Measurements from ENCODE around the gene VASP.

The VASP gene

DNA sequence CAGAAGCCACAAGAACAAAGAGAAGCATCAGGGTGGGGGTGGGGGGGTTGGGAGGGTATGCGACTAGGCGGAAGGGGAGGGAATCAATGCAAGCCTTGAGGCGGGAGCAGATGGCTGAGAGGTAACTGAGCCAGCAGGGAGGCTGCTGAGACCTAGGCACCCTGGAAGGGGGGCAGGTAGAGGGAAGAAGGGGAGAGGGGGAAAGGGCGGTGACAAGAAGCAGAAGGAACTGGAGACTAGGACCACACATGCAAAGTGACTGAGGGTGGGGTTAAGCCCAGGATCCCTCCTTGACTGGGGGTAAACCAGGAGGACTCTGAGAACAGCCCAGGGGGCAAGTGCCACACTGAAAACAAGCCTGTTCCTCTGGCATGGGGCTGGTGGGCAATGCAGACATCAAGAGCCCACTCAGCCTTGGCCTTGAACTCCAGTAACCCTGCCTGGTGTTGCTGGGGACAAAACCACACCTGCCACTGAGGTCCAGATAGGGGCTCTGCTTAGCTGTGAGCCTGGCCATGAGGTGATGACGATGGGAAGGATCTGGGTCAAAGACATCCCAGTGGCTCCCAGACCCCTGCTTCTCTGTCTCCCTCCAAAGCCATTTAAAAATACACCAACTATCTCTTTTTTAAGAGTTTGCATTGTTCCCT lies 57.0 kb downstream of the VASP start:
- DNase-seq: no peak

DNA sequence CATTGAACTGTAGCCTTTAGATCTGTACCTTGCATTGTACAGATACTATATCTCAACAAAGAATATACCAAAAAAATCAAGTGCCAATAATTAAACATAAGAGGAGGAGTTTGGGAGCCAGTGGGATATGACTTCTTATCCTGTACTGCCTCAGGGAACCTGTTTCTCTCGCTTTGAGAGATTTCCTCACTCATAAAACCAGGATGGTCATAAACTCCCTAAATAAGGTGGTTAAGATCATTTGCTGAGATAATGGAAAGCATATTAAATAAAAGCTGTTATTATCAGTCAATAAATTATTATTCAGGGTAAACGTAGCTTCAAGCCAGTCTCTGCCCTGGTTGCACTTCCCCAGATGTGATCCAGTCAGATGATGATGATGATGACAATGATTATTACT lies 60.3 kb downstream of the VASP start:
- DNase-seq: no peak

DNA sequence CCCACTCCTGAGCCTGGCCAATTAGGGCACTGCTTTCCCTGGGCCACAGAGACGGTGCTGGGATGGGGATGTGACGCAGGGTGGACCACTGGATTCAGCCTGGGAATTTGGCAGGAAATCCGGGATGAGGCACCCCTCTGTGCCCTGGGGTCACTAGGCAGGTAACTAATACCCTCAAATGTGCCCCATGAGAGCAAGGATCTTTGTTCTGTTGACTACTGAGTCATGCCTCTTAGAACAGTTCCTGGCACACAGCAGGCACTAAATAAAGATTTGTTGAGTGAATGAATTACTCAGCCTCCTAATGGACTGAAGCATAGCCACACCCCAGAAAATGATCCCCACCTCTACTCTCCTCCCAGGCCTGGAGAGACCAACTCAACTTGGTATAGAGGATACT lies 61.5 kb downstream of the VASP start:
- no peak for DNase-seq

DNA sequence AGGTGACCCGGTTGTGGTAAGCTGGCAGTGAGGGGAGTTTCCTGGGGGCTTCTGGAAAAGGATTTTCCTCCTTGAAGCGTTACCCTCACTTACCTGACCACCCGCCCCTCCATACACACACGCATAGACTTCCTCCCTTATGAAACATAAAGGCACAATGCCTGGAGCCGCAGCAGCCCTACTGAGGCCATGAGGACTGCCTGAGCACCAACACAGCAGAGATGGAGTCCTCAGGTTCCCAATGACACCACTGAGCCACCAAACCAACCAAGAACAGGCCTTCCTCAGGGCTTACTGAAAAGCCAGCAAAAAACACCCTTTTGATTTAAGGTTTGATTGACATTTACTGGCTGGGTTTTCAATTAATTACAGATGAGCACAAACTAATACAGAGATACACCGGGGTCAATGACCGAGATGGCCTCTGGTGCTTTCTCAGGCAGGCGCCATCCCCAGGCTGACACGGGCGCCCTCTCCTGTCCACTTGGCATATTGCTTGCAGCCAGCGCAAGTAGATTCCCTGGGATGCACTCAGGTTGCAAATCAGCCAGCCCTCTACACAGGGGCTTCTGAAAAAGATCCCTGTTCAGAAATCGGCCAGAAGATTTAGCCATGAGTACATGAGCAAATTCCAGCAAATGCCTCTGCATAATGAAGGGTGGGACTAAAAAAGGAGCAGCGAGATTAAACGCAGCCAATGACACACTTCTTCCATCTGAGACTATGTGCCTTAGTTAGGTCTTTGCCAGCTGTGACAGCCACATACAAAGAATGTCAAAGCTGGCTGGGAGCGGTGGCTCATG lies 62.5 kb downstream of the VASP start:
- DNase-seq: peak; percentile 3

DNA sequence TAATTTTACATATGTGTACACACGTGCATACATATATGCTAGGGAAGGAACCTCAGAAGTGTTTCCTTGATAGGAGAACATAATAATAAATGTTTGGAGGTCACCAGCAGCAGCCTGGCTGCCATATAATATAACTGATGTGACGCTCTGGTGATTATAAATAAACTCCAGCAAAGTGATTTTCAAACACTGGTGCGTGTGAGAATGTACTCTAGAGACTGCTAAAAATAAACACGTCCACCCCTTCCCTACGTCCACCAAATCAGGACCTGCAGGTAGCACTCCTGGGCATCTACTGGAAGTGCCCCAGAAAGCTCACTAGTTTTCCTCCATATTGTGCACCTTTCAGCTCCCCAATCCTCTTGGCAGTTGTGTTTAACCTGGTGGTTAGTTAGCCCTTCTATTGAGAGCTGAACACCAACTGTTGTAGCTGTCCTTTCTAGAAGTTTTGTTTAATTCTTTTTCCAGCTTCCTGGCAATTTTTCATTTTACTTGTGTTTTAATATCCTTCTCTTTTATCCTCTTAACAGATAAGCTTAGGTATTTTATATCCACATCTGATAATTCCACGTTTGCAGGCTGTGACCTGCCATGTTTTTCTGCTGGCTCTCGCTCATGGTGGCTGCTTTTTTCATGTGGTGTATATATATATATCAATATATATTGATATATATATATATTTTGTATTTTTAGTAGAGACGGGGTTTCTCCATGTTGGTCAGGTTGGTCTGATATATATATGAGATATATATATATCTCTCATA lies 64.4 kb downstream of the VASP start:
- DNase-seq: no peak

DNA sequence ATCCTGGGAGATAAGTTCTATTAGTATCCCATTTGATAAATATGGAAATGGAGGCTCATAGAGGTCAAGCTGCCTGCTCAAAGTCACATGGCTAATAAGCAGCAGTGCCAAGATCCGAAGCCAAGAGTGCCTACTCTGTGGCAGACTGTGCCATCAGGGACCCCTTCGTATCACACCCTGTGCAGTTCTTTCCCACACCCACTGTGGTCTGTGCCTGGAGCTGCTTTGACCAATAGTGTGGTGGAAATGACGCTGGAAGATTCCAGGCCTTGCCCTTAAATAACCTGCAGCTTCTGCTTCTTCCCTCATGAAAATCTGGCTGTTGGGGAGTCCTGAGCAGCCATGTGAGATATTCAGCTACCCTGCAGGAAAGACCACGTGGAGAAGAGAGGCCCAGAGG lies 67.2 kb downstream of the VASP start:
- no peak for DNase-seq

DNA sequence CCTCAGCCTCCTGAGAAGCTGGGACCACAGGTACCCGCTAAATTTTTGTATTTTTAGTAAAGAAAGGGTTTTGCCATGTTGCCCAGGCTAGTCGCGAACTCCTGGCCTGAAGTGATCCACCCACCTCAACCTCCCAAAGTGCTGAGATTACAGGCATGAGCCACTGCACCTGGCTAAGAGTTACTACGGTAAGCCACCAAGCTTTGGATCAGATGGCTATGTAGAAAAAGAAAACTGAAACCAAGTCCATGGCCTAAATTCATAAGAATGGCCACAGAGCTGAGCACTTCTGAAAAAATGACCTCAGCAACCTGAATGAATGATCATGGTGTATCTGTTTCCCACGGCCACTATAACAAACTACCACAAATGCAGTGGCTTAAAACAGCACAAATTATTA lies 67.9 kb downstream of the VASP start:
- DNase-seq: no peak
